Femur (tissue), 1 donor: ENCODE measurements around the gene MED28.
"Not testable (repeated sequence)": the region's sequence is repeated elsewhere in the genome, so short reads cannot be mapped to it uniquely, and the experiment has no call there.

Experiments used
- DNase-seq: peaks from one replicate; pipeline ENCODE4 v3.0.0-alpha.2; 2017

Gene MED28

GRCh38 chr4:17619416-17620105 is 5.1 kb downstream of the MED28 start:
- no peak for DNase-seq

DNA sequence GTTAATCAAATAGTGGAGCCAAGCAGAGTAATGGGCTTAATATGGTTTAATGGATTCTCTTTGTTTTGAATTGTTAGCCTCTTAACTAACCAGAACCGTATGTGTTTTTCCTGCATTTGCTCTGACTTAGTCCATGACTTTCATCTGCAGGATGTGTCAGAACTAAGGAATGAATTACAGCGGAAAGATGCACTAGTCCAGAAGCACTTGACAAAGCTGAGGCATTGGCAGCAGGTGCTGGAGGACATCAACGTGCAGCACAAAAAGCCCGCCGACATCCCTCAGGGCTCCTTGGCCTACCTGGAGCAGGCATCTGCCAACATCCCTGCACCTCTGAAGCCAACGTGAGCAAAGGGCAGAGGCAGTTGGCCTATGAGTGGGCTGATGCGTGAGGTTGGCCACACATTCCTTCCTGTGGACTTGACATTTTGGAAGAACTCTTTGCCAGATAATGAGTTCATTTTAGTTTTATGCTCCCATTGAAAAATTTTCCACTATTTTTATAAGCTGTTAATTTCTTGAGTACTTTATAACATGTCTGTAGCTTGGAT is 9.1 kb downstream of the MED28 start:
- no peak for DNase-seq

GRCh38 chr4:17624821-17625220 is 10.4 kb downstream of the MED28 start:
- DNase-seq, result no peak

GRCh38 chr4:17630228-17630627 is 15.8 kb downstream of the MED28 start:
- DNase-seq, result no peak

DNA sequence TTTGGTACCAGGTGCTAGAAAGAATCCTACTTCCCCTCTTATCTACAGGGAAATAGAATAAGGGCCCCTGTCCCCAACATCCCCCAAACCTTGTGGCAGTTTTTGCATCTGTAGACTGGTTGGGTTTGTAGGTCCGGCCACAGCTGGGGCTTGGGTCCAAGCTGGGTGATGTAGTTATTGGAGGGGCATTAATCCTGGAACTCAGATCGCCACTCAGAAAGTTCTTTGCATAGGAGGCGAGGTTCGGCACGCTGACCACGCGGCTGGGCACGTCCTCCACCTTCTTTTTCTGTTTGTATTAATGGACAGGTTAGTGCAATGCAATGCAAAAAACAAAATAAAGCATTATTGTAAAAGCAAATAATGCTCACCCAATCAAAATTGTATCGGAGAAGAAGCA is 19.2 kb downstream of the MED28 start:
- DNase-seq, result no peak

DNA sequence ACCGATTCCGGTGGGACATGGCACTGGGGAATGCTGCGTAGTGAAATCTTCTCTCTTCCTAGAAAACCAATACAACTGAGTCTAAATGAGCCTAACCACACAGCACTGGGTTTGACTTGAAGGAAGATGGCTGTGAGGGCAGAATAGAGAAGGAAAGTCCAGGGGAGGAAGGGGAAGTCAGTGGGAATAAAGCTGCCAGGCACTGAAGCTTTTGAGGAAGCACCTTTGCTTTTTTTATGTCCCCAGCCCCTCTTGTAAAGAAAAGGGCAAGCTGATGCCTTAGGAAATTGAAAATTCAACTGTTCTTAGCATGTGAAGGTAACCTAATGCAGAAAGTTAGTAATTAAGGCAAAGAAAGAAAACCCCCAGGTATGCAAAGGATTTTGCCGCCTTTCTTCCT is 20.6 kb downstream of the MED28 start:
- DNase-seq, result no peak

DNA sequence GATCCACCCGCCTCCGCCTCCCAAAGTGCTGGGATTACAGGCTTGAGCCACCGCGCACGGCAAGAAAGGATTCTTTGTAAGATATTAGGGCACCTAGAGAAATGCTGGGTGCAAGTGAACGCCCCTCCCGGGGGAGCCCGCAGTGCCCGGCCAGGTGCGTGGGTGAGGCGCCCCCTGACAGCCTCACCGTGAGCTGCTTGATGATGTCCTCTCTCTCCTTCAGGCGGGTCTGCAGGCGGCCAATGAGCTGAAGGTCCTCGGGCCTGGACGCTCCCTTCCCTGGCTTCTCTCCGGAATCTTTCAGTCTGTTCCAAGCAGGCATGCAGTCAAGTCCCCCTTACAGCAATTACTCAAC is 21.9 kb downstream of the MED28 start:
- no peak for DNase-seq

- peak; percentile 74 for DNase-seq
Observed at GRCh38 chr4:17636696-17637622, 22.5 kb downstream of the MED28 start.

GRCh38 chr4:17639136-17639535 is 24.7 kb downstream of the MED28 start:
- DNase-seq, result no peak

- DNase-seq, result no peak
Observed at GRCh38 chr4:17642398-17642783, 27.9 kb downstream of the MED28 start.

- no peak for DNase-seq
Observed at GRCh38 chr4:17646693-17647092, 32.3 kb downstream of the MED28 start.

DNA sequence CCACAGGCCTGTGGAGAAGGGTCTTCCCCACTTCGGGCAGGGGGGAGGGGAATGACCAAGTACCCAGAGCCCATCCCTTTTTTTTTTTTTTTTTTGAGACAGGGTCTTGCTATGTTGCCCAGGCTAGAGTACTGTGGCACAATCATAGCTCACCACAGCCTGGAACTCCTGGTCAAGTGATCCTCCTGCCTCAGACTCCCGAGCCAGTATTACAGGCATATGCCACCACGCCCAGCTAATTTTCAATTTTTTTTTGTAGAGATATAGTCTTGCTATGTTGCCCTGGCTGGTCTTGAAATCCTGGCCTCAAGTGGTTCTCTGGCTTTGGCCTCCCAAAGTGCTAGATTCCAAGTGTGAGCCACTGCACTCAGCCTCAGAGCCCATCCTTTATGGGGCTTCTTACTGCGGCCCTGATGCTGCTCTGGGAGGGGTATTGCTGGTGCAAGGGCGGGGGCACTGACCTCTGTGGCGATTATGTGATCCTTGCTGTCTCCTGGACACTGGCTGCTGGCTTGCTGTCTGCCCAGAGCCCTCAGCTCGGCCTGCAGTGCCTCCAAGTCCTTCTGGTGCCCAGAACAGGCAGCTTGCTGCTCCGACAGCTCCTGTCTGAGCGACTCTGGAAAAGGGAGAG is 32.9 kb downstream of the MED28 start:
- no peak for DNase-seq

GRCh38 chr4:17647927-17648326 is 33.5 kb downstream of the MED28 start:
- no peak for DNase-seq

DNA sequence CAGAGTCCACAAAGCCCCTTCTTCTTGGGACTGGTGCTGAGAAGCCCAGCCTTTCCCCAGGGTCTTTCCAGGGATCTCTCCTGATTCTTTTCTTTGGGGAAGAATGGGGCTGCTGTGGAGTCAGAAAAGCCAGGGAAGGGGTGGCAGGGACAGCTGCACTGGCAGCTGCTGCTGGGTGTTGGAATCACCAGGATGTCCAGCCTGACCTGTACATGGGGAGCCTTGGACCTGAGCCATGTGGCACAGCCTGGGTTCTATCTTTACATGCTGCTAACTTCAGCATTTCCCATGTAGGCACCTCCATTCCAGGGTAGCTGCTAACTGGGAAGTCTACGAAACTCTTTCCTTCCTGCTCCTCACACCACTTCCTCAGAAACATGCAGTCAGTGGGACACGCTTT is 36.0 kb downstream of the MED28 start:
- DNase-seq, result no peak

DNA sequence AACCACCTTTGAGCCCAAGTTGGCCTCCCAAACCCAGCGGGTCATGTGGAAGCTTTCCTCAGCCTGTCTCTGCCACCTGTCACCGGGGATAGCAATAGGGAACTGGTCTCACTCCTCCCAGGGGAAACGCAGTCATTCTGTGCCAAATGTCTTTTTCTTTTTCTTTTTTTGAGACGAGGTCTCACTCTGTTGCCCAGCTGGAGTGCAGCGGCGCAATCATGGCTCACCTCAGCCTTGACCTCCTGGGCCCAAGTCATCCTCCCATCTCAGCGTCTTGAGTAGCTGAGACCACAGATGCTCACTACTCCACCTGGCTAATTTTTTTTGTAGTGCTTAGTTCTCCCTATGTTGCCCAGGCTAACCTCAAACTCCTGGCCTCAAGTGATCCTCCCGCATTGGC is 40.3 kb downstream of the MED28 start:
- DNase-seq, result no peak

GRCh38 chr4:17657090-17657489 is 42.6 kb downstream of the MED28 start:
- no peak for DNase-seq

DNA sequence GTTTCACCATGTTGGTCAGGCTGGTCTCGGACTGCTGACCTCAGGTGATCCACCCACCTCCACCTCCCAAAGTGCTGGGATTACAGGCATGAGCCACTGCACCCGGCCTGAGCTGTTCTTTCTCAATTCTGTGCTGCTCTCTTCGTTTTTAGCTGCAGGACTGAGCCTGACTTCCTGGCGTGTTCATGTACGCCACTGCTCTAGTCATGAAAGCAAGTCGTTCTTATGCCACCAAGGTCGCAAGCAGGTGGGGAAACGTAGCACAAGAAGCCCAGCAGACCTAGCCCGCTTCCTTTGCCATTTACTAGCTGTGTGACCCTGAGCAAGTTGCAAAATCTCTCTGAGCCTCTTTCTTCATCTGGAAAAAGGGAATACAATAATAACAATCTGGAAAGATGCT is 43.4 kb downstream of the MED28 start:
- DNase-seq, result no peak

DNA sequence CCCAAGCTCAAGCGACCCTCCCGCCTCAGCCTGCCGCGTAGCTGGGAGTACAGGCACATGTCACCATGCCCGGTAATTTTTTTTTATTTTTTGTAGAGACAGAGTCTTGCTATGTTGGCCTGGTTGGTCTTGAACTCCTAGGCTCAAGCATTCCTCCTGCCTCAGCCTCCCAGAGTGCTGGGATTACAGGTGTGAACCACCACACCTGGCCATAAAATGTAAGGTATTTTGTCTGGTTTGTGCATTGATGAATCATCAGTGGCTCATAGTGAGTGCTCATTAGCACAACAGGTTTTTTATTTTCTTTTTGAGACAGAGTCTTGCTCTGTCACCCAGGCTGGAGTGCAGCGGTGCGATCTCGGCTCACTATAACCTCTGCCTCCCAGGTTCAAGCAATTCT is 44.8 kb downstream of the MED28 start:
- not testable (repeated sequence) for DNase-seq

DNA sequence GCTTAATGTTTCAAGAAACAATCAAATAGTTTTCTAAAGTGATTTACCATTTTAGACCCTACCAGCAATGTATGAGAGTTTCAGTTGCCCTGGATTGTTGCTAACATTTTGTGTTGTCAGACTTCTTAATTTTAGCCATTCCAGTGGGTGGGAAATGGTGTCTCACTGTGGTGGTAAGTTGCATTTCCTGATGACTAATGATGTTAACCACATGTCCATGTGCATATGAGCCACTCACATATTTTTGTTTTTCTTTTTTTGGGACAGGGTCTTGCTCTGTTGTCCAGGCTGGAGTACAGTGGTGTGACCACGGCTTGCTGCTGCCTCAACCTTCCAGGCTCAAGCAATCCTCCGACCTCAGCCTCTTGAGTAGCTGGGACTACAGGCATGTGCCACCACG is 48.3 kb downstream of the MED28 start:
- DNase-seq, result no peak

DNA sequence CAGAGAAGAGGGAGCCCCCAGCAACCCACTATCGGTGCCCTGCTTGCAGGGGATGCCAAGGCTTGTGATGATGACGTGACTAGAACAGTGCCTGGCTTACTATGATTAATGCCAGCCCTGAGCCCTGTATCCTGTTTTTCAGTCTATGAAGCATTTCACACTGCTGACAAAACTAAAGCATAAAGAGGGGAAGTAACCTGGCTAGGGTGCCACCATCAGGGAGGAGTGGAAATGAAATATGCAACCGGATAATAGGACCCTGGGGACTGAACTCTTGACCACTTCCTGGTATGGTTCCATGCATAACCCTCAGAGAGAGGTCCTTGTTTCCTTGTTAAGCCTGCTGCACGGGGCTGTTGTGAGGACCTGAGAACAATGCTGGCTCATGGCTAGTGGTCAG is 50.3 kb downstream of the MED28 start:
- DNase-seq, result no peak

GRCh38 chr4:17665346-17665745 is 50.9 kb downstream of the MED28 start:
- no peak for DNase-seq

DNA sequence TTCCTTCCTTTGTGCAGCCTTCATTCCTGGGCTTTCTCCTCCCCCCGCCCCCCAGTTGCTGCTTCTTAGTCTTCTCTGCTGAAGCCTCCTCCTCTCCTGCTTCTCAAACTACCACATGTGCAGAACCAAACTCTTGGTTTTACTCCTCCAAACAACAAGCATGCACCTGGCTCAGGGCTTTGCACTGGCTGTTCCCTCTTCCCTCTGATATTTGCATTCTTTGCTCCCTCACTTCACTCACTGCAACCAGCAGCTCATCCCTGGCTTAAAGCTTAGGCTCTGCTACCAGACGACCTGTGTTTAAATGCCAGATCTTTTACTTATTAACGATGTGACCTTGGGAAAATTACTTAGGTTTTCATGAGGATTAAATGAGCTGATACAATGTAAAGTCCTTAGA is 51.4 kb downstream of the MED28 start:
- no peak for DNase-seq

GRCh38 chr4:17667253-17667652 is 52.8 kb downstream of the MED28 start:
- DNase-seq, result no peak
